IPS-18a (cell line): Measurements from ENCODE around the gene DNAH12.
"Not testable (repeated sequence)": the region's sequence is repeated elsewhere in the genome, so short reads cannot be mapped to it uniquely, and the experiment has no call there.

Experiments used
- H3K27ac ChIP-seq: one replicate; pipeline ENCODE4 v1.5.1; 2013; ENCODE audit warnings: low read length
- H3K27me3 ChIP-seq: one replicate; pipeline ENCODE4 v1.6.1; 2013; ENCODE audit warnings: mild to moderate bottlenecking, low read length; ENCODE audit not compliant: control insufficient read depth, insufficient read depth
- H3K36me3 ChIP-seq: one replicate; pipeline ENCODE4 v1.6.1; 2013; ENCODE audit warnings: low read depth, low read length; ENCODE audit not compliant: control insufficient read depth
- H3K4me1 ChIP-seq: one replicate; pipeline ENCODE4 v1.6.1; 2013; ENCODE audit warnings: low read depth, low read length; ENCODE audit not compliant: control insufficient read depth
- H3K4me3 ChIP-seq: one replicate; pipeline ENCODE4 v1.5.1; 2013; ENCODE audit warnings: low read length
- H3K9ac ChIP-seq: one replicate; pipeline ENCODE4 v1.6.1; 2013; ENCODE audit warnings: mild to moderate bottlenecking, low read length, moderate library complexity
- H3K9me3 ChIP-seq: one replicate; pipeline ENCODE4 v1.6.1; 2013; ENCODE audit warnings: low read depth, low read length; ENCODE audit not compliant: control insufficient read depth

The DNAH12 gene

GRCh38 chr3:57512166-57512565 lies 32.0 kb downstream of the DNAH12 start:
- no peaks in the 10 kb centered on the region for H3K36me3 ChIP-seq
- H3K27ac ChIP-seq, result no peak overlapping the region
- no peaks in the 10 kb centered on the region for H3K4me1 ChIP-seq
- H3K4me3 ChIP-seq, result no peak overlapping the region
- H3K27me3 ChIP-seq, result no peaks in the 10 kb centered on the region
- H3K9me3 ChIP-seq, result no peaks in the 10 kb centered on the region
- H3K9ac ChIP-seq, result no peak overlapping the region

GRCh38 chr3:57505901-57506300 lies 38.2 kb downstream of the DNAH12 start:
- Histone ChIP-seq H3K4me3 (no peak overlapping the region), H3K27ac (no peak overlapping the region), H3K27me3 (no peaks in the 10 kb centered on the region), H3K36me3 (no peaks in the 10 kb centered on the region), H3K9me3 (no peaks in the 10 kb centered on the region), H3K4me1 (no peaks in the 10 kb centered on the region), H3K9ac (no peak overlapping the region)

GRCh38 chr3:57500506-57500905 lies 43.6 kb downstream of the DNAH12 start:
- H3K36me3 ChIP-seq, result no peaks in the 10 kb centered on the region
- no peaks in the 10 kb centered on the region for H3K27me3 ChIP-seq
- no peaks in the 10 kb centered on the region for H3K9me3 ChIP-seq
- H3K27ac ChIP-seq, result no peak overlapping the region
- H3K4me3 ChIP-seq, result no peak overlapping the region
- no peak overlapping the region for H3K9ac ChIP-seq
- no peaks in the 10 kb centered on the region for H3K4me1 ChIP-seq

- H3K9ac ChIP-seq, result no peak overlapping the region
- H3K27ac ChIP-seq, result no peak overlapping the region
- no peaks in the 10 kb centered on the region for H3K4me1 ChIP-seq
- H3K36me3 ChIP-seq, result no peaks in the 10 kb centered on the region
- H3K27me3 ChIP-seq, result no peaks in the 10 kb centered on the region
- H3K9me3 ChIP-seq, result no peaks in the 10 kb centered on the region
- no peak overlapping the region for H3K4me3 ChIP-seq
Observed at GRCh38 chr3:57497904-57498303, 46.2 kb downstream of the DNAH12 start.

GRCh38 chr3:57484563-57484962 lies 59.6 kb downstream of the DNAH12 start:
- Histone ChIP-seq H3K4me1 (no peaks in the 10 kb centered on the region), H3K27ac (no peak overlapping the region), H3K9ac (no peak overlapping the region), H3K4me3 (no peak overlapping the region), H3K36me3 (no peaks in the 10 kb centered on the region), H3K9me3 (no peaks in the 10 kb centered on the region), H3K27me3 (no peaks in the 10 kb centered on the region)

- not testable (repeated sequence) for H3K4me3 ChIP-seq, H3K27ac ChIP-seq, H3K4me1 ChIP-seq
Observed at GRCh38 chr3:57477193-57477592, 67.0 kb downstream of the DNAH12 start.

GRCh38 chr3:57464801-57465200 lies 79.3 kb downstream of the DNAH12 start:
- Histone ChIP-seq H3K27ac (no peak overlapping the region), H3K4me3 (no peak overlapping the region), H3K27me3 (no peaks in the 10 kb centered on the region), H3K4me1 (no peaks in the 10 kb centered on the region), H3K9ac (no peak overlapping the region), H3K36me3 (no peaks in the 10 kb centered on the region), H3K9me3 (no peaks in the 10 kb centered on the region)

More at GRCh38 chr3:57477193-57477592, 67.0 kb downstream of the DNAH12 start:
- not testable (repeated sequence) for H3K9ac ChIP-seq, H3K27me3 ChIP-seq, H3K9me3 ChIP-seq, H3K36me3 ChIP-seq

GRCh38 chr3:57464011-57464410 lies 80.1 kb downstream of the DNAH12 start:
- H3K9me3 ChIP-seq, result no peaks in the 10 kb centered on the region
- H3K27me3 ChIP-seq, result no peaks in the 10 kb centered on the region
- no peaks in the 10 kb centered on the region for H3K36me3 ChIP-seq
- no peak overlapping the region for H3K4me3 ChIP-seq
- no peak overlapping the region for H3K9ac ChIP-seq
- no peaks in the 10 kb centered on the region for H3K4me1 ChIP-seq
- no peak overlapping the region for H3K27ac ChIP-seq

DNA sequence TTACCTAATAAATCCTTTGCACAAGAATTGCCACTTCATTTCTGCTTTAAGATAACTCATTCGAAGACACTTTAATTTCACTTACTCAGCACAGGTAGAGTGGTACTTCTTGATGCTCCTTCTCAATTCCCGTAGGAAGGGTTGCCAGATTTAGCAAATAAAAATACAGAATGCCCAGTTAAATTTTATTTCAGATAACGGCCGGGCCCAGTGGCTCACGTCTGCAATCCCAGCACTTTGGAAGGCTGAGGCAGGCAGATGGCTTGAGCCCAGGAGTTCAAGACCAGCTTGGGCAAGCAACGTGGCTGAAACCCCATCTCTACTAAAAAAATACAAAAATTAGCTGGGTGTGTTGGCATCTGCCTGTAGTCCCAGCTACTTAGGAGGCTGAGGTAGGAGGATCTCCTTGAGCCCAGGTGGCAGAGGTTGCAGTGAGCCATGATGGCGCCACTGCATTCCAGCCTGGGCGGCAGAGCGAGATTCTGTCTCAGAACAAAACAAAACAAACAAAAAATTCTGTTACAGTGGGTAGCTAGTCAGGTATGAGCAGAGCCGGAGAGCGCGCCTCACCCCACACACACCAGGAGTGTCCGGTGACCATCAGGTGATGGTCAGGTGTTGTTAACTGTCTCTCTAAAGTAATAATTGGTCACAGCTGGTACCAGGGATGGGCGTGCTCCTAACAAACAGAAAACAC lies 92.8 kb downstream of the DNAH12 start:
- no peaks in the 10 kb centered on the region for H3K27me3 ChIP-seq
- H3K36me3 ChIP-seq, result no peaks in the 10 kb centered on the region
- H3K4me1 ChIP-seq, result no peaks in the 10 kb centered on the region
- H3K9me3 ChIP-seq, result no peaks in the 10 kb centered on the region
- H3K27ac ChIP-seq, result no peak overlapping the region
- no peak overlapping the region for H3K9ac ChIP-seq
- no peak overlapping the region for H3K4me3 ChIP-seq

DNA sequence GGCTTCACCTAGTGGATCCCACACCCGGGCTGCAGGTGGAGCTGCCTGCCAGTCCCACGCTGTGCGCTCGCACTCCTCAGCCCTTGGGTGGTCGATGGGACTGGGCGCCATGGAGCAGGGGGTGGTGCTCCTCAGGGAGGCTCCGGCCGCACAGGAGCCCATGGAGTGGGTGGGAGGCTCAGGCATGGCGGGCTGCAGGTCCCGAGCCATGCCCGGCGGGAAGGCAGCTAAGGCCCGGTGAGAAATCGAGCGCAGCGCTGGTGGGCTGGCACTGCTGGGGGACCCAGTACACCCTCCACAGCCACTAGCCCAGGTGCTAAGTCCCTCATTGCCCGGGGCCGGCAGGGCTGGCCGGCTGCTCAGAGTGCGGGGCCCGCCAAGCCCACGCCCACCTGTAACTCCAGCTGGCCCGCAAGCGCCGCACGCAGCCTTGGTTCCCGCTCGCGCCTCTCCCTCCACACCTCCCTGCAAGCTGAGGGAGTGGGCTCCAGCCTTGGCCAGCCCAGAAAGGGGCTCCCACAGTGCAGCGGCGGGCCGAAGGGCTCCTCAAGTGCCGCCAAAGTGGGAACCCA lies 94.8 kb downstream of the DNAH12 start:
- not testable (repeated sequence) for H3K27me3 ChIP-seq, H3K36me3 ChIP-seq, H3K9me3 ChIP-seq, H3K4me1 ChIP-seq, H3K4me3 ChIP-seq, H3K27ac ChIP-seq, H3K9ac ChIP-seq

GRCh38 chr3:57448489-57448888 lies 95.7 kb downstream of the DNAH12 start:
- not testable (repeated sequence) for H3K27me3 ChIP-seq, H3K4me1 ChIP-seq, H3K27ac ChIP-seq, H3K36me3 ChIP-seq, H3K9ac ChIP-seq, H3K9me3 ChIP-seq, H3K4me3 ChIP-seq

GRCh38 chr3:57446318-57446841 lies 97.8 kb downstream of the DNAH12 start:
- Histone ChIP-seq H3K27me3 (no peaks in the 10 kb centered on the region), H3K36me3 (no peaks in the 10 kb centered on the region), H3K4me1 (no peaks in the 10 kb centered on the region), H3K4me3 (no peak overlapping the region), H3K27ac (no peak overlapping the region), H3K9me3 (no peaks in the 10 kb centered on the region), H3K9ac (no peak overlapping the region)
